WTC11 (cell line): ENCODE results near the gene MYCBPAP. TPM values are rescaled to one million over a fixed set of nuclear protein-coding genes. Genes with fewer than 3 reads are reported as not detected.

Experiments
- ATAC-seq: fragments of 200-7000 bp; cut with Tn5 transposase; 2 replicates; pipeline ENCODE4 v1.10.0; 2021; ENCODE audit warnings: mild to moderate bottlenecking, moderate library complexity
- CTCF ChIA-PET: fragments of 300-600 bp; sonication (Branson Sonifier 250); formaldehyde crosslinking; loops from one replicate; lab custom pipeline; 2021; ENCODE audit warnings: antibody characterized with exemption; lab: Charles Lee
- POLR2A ChIA-PET: fragments of 350-600 bp; sonication (Branson Sonifier 250); formaldehyde crosslinking; loops from one replicate; lab custom pipeline; 2021; ENCODE audit warnings: antibody characterized with exemption; lab: Charles Lee
- DNase-seq: peaks from one replicate; pipeline ENCODE4 v3.0.0; 2021; ENCODE audit warnings: low spot score
- H3K27ac Mint-ChIP-seq: 2 replicates; pipeline ENCODE4 v1.8.0; 2021; ENCODE audit warnings: mixed read lengths
- H3K27me3 Mint-ChIP-seq: 2 replicates; pipeline ENCODE4 v1.8.0; 2021; ENCODE audit warnings: low read depth, mild to moderate bottlenecking, moderate library complexity, mixed read lengths
- H3K36me3 Mint-ChIP-seq: 2 replicates; pipeline ENCODE4 v1.8.0; 2021; ENCODE audit warnings: mixed read lengths
- H3K4me1 Mint-ChIP-seq: 2 replicates; pipeline ENCODE4 v1.8.0; 2022; ENCODE audit warnings: mixed read lengths
- H3K4me3 Mint-ChIP-seq: 2 replicates; pipeline ENCODE4 v1.8.0; 2021; ENCODE audit warnings: mild to moderate bottlenecking, moderate library complexity, mixed read lengths
- H3K9me3 Mint-ChIP-seq: 2 replicates; pipeline ENCODE4 v1.8.0; 2021; ENCODE audit warnings: mixed read lengths
- ATF1 ChIP-seq: sonication (generic); formaldehyde crosslinking; IDR thresholded peaks from 2 replicates; pipeline ENCODE4 v1.8.1; 2023; ENCODE audit warnings: mild to moderate bottlenecking, moderate library complexity, missing genetic modification reagents
- ATF6 ChIP-seq: sonication (generic); formaldehyde crosslinking; IDR thresholded peaks from 2 replicates; pipeline ENCODE4 v1.8.1; 2023; ENCODE audit warnings: mild to moderate bottlenecking, missing genetic modification reagents
- CBFB ChIP-seq: sonication (generic); formaldehyde crosslinking; IDR thresholded peaks from 2 replicates; pipeline ENCODE4 v1.8.1; 2022; ENCODE audit warnings: mild to moderate bottlenecking, low read depth, missing genetic modification reagents
- CREB1 ChIP-seq: sonication (generic); formaldehyde crosslinking; IDR thresholded peaks from 2 replicates; pipeline ENCODE4 v1.8.0; 2023; ENCODE audit warnings: mild to moderate bottlenecking, missing genetic modification reagents
- FOXJ3 ChIP-seq: sonication (generic); formaldehyde crosslinking; IDR thresholded peaks from 2 replicates; pipeline ENCODE4 v1.9.0; 2021; ENCODE audit warnings: missing genetic modification reagents, mild to moderate bottlenecking, borderline replicate concordance
- FOXP1 ChIP-seq: sonication (generic); formaldehyde crosslinking; IDR thresholded peaks from 2 replicates; pipeline ENCODE4 v1.8.0; 2022; ENCODE audit warnings: missing genetic modification reagents, mild to moderate bottlenecking, moderate library complexity, borderline replicate concordance
- MYBL2 ChIP-seq: sonication (generic); formaldehyde crosslinking; IDR thresholded peaks from 2 replicates; pipeline ENCODE4 v1.8.1; 2023; ENCODE audit warnings: mild to moderate bottlenecking, moderate library complexity, missing genetic modification reagents
- NR1H2 ChIP-seq: sonication (generic); formaldehyde crosslinking; IDR thresholded peaks from 2 replicates; pipeline ENCODE4 v1.9.0; 2021; ENCODE audit warnings: mild to moderate bottlenecking, moderate library complexity, missing genetic modification reagents
- OVOL2 ChIP-seq: fragments of 250-450 bp; sonication (Bioruptor Pico); IDR thresholded peaks from 2 replicates; pipeline ENCODE4 v1.9.0; 2021; ENCODE audit warnings: mild to moderate bottlenecking, borderline replicate concordance
- TP53 ChIP-seq: sonication (generic); formaldehyde crosslinking; IDR thresholded peaks from 2 replicates; pipeline ENCODE4 v1.8.1; 2023; ENCODE audit warnings: mild to moderate bottlenecking, missing genetic modification reagents
- ZNF263 ChIP-seq: sonication (generic); formaldehyde crosslinking; IDR thresholded peaks from 2 replicates; pipeline ENCODE4 v1.8.1; 2022; ENCODE audit warnings: low read depth, mild to moderate bottlenecking, moderate library complexity, missing genetic modification reagents
- ZNF317 ChIP-seq: sonication (generic); formaldehyde crosslinking; IDR thresholded peaks from 2 replicates; pipeline ENCODE4 v1.8.1; 2023; ENCODE audit warnings: low read depth, mild to moderate bottlenecking, moderate library complexity, missing genetic modification reagents, borderline replicate concordance
- ZNF512 ChIP-seq: sonication (generic); formaldehyde crosslinking; IDR thresholded peaks from 2 replicates; pipeline ENCODE4 v1.8.1; 2022; ENCODE audit warnings: missing genetic modification reagents, borderline replicate concordance
- ZNF532 ChIP-seq: fragments of 250-450 bp; sonication (Bioruptor Pico); IDR thresholded peaks from 2 replicates; pipeline ENCODE4 v1.9.0; 2021; ENCODE audit warnings: mild to moderate bottlenecking, borderline replicate concordance
- total RNA-seq: library from RNA; stranded (reverse); gene quantifications from 3 replicates; pipeline ENCODE4 v1.2.3, GENCODE V29; 2021

Gene MYCBPAP
- total RNA-seq, 1 experiment from 2014 or later, result 5.7 TPM

GRCh38 chr17:50571681-50572080 is 63.4 kb downstream of the MYCBPAP start:
- H3K4me3 Mint-ChIP-seq, result no peak overlapping the region

GRCh38 chr17:50572541-50572940 is 64.3 kb downstream of the MYCBPAP start:
- Mint-ChIP-seq H3K27me3 (peaks cover 2% of the 10 kb centered on the region; the same call in 1 of the 2 replicates), H3K4me1 (peaks cover 22% of the 10 kb centered on the region), H3K36me3 (no peaks in the 10 kb centered on the region), H3K9me3 (no peaks in the 10 kb centered on the region), H3K4me3 (no peak overlapping the region), H3K27ac (no peak overlapping the region)
- TF ChIP-seq FOXJ3 (no peak), ZNF532 (CRISPR knock-in tag) (no peak), MYBL2 (CRISPR knock-in tag) (no peak), CBFB (CRISPR knock-in tag) (no peak)
- ChIA-PET CTCF (interaction anchor here (0.6 to 0.9 kb wide), 2 partner anchors 40 to 145 kb away, joined by 3 read pairs; no protein-coding TSS in a partner anchor), POLR2A (no interaction called here)
- no peak for DNase-seq
- no peak for ATAC-seq

More at GRCh38 chr17:50571681-50572080, 63.4 kb downstream of the MYCBPAP start:
- no peaks in the 10 kb centered on the region for H3K9me3 Mint-ChIP-seq
- H3K27ac Mint-ChIP-seq, result no peak overlapping the region
- peaks cover 11% of the 10 kb centered on the region for H3K27me3 Mint-ChIP-seq
- no peak for TF ChIP-seq ZNF512 (CRISPR knock-in tag)
- TF ChIP-seq OVOL2 (CRISPR knock-in tag), result no peak
- no peak for TF ChIP-seq FOXP1 (CRISPR knock-in tag)
- no peak for TF ChIP-seq ZNF317
- TF ChIP-seq MYBL2 (CRISPR knock-in tag), result no peak
- TF ChIP-seq TP53 (CRISPR knock-in tag), result no peak
- TF ChIP-seq NR1H2 (CRISPR knock-in tag), result no peak
- TF ChIP-seq CREB1 (CRISPR knock-in tag), result no peak
- TF ChIP-seq ATF6 (CRISPR knock-in tag), result no peak
- no peak for TF ChIP-seq ATF1 (CRISPR knock-in tag)
- no peak for TF ChIP-seq ZNF263 (CRISPR knock-in tag)
- TF ChIP-seq, all 79 proteins: peak for 0
- H3K4me1 Mint-ChIP-seq, result peaks cover 22% of the 10 kb centered on the region
- CTCF ChIA-PET, result interaction anchor here (0.9 to 2.5 kb wide), 3 partner anchors 21 to 54 kb away, joined by 3 to 15 read pairs (median 8); no protein-coding TSS in a partner anchor
- no peak for ATAC-seq
- DNase-seq, result no peak
- POLR2A ChIA-PET, result no interaction called here
- H3K36me3 Mint-ChIP-seq, result no peaks in the 10 kb centered on the region
